ENCODE results near the gene SUSD6. TPM values are rescaled to one million over a fixed set of nuclear protein-coding genes. Genes with fewer than 3 reads are reported as not detected.
A peak's percentile ranks its signal among the peaks of the same experiment; 100 is the strongest.

SUSD6 gene
- total and polyA plus RNA-seq, 2 experiments from 2014 or later, result 2.8 to 3.4 TPM

GRCh38 chr14:69701291-69701690 is 89.9 kb downstream of the SUSD6 start (continued):
- no peak for TF ChIP-seq EZH2 (IDR thresholded peaks at IDR 0.05; ENCODE audit: low read depth, unreplicated experiment)
- no peak for TF ChIP-seq ETS1 (IDR thresholded peaks at IDR 0.05)
- TF ChIP-seq JUNB (IDR thresholded peaks at IDR 0.05; ENCODE audit: unreplicated experiment), result no peak
- TF ChIP-seq EZH2phosphoT487 (IDR thresholded peaks at IDR 0.05; ENCODE audit: unreplicated experiment), result no peak
- no peak for TF ChIP-seq CTCF (conservative IDR thresholded peaks at IDR 0.05; ENCODE audit: low read depth in 2 of 2)
- TF ChIP-seq CREB1 (CRISPR knock-in tag; IDR thresholded peaks at IDR 0.05; ENCODE audit: low read depth), result no peak
- TF ChIP-seq ZNF331 (CRISPR knock-in tag; IDR thresholded peaks at IDR 0.05; ENCODE audit: low read depth), result no peak
- no peak for TF ChIP-seq REST (IDR thresholded peaks at IDR 0.05; ENCODE audit: unreplicated experiment)

GRCh38 chr14:69701857-69702256 is 90.5 kb downstream of the SUSD6 start:
- no peaks in the 10 kb centered on the region for H3F3A ChIP-seq (replicated peaks; ENCODE audit: low read depth)
- no peak overlapping the region for H3K4me3 ChIP-seq
- TF ChIP-seq JUNB (IDR thresholded peaks at IDR 0.05; ENCODE audit: unreplicated experiment) (no peak), CTCF (conservative IDR thresholded peaks at IDR 0.05; ENCODE audit: low read depth in 2 of 2) (no peak), CREB1 (CRISPR knock-in tag; IDR thresholded peaks at IDR 0.05; ENCODE audit: low read depth) (no peak), ETS1 (IDR thresholded peaks at IDR 0.05) (no peak), EZH2phosphoT487 (IDR thresholded peaks at IDR 0.05; ENCODE audit: unreplicated experiment) (no peak), ZNF331 (CRISPR knock-in tag; IDR thresholded peaks at IDR 0.05; ENCODE audit: low read depth) (no peak), NANOG (IDR thresholded peaks at IDR 0.05; ENCODE audit: borderline replicate concordance) (no peak)
- H3K79me2 ChIP-seq (replicated peaks; ENCODE audit: insufficient read depth), result no peaks in the 10 kb centered on the region
- Mint-ChIP-seq H3K27me3 (ENCODE audit: insufficient read depth, low read depth, poor library complexity) (peaks cover 7% of the 10 kb centered on the region), H3K4me1 (peaks cover 30% of the 10 kb centered on the region), H3K27ac (no peak overlapping the region), H3K9me3 (no peaks in the 10 kb centered on the region), H3K4me3 (no peak overlapping the region), H3K36me3 (ENCODE audit: low read depth) (no peaks in the 10 kb centered on the region)
- H4K20me1 ChIP-seq (replicated peaks; ENCODE audit: insufficient read depth), result no peaks in the 10 kb centered on the region
- H3K27ac ChIP-seq (ENCODE audit: low read depth), result no peak overlapping the region
- ATAC-seq (no peak), DNase-seq (ENCODE audit: low spot score) (no peak)
- H3K9me2 ChIP-seq (ENCODE audit: insufficient read depth), result no peaks in the 10 kb centered on the region
- H3K4me1 ChIP-seq (ENCODE audit: insufficient read depth), result peaks cover 13% of the 10 kb centered on the region
- H3K27me3 ChIP-seq (ENCODE audit: insufficient read depth), result no peaks in the 10 kb centered on the region
- no peaks in the 10 kb centered on the region for H3K36me3 ChIP-seq (ENCODE audit: insufficient read depth)
- peak overlapping the region; percentile 20; the same call in 1 of the 2 replicates for H3K4me2 ChIP-seq
- H2AFZ ChIP-seq, result no peak overlapping the region

Measured in GM23338 (cell line).